ENCODE data around the gene GPATCH4.

Gene GPATCH4

GRCh38 chr1:156547982-156548381 is 53.3 kb downstream of the GPATCH4 start:
- DNase-seq (ENCODE audit: low spot score): no peak

- no peak for DNase-seq (ENCODE audit: low spot score)
These were observed 53.8 kb downstream of the GPATCH4 start for GRCh38 chr1:156547434-156547833.

GRCh38 chr1:156546267-156546666 is 55.0 kb downstream of the GPATCH4 start:
- no peak for DNase-seq (ENCODE audit: low spot score)

- DNase-seq (ENCODE audit: low spot score): no peak
These were observed 56.6 kb downstream of the GPATCH4 start for GRCh38 chr1:156544592-156545102.

Data from AG20443 (cell line).